ENCODE results near the gene ADAT1. TPM values are rescaled to one million over a fixed set of nuclear protein-coding genes. Genes with fewer than 3 reads are reported as not detected.

ADAT1 gene
- total and polyA plus RNA-seq, 5 experiments from 2014 or later, result 35.0 to 69.6 (median 41.5) TPM

DNA sequence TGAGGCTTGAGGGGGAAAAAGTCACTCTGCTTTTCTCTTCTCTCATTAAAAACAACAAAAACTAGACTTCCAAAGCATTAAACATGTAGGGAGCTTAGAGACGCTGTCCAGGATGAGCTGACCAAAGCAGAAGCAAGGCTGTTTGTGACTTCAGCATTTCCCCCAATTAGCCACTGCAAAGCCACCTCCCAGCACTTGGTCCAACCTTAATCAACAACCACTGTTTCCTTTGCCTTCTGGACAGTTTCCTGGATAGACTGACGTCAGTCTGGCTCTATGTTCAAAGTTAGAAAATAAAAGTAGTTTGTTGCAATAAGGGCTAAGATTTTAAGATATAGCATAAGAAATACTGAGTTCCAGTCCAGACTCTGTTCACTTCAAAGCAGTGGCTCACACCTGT lies 70.1 kb downstream of the ADAT1 start:
- POLR2A ChIA-PET, result interaction anchor here (1.1 kb wide), 1 partner anchor 12 kb away, joined by 3 read pairs; no protein-coding TSS in a partner anchor
- ATAC-seq, result no peak

DNA sequence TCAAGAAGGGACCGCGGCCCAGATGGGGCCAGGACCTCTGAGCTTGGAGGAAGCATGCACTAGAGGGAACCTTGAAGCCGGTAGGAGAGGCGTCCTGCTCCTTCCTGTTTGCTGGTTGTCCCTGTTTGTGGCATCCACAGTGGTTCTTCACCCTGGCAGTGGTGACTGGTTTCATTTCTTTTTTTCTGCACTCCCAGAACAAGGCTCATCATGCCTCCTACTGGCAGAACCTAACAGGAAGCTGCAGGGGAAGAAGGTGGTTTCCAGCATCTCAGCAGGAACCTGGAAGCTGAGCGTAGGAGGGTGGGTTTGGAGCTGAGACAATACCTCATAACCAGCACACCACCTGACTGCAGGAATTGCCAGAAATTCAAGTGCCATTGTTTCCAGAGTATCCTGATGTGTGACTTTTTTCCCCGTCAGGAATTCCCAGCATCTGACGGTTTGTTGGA lies 72.8 kb downstream of the ADAT1 start:
- Mint-ChIP-seq H3K27ac (no peak overlapping the region), H3K4me1 (peaks cover 0 to 2% (median 2%) of the 10 kb centered on the region in 4 donors), H3K4me3 (no peak overlapping the region), H3K9me3 (no peaks in the 10 kb centered on the region), H3K36me3 (no peaks in the 10 kb centered on the region), H3K27me3 (peaks cover 3 to 20% (median 6%) of the 10 kb centered on the region in 5 donors)
- DNase-seq, result peak in 3 of 10 donors; percentile 2 to 13 (median 4)
- POLR2A ChIA-PET, result interaction anchor here (0.7 kb wide), 1 partner anchor 72 kb away, joined by 3 read pairs; no protein-coding TSS in a partner anchor
- peak in 1 of 2 donors; percentile 54 for ATAC-seq

More for the DNA sequence above, 70.1 kb downstream of the ADAT1 start:
- no peaks in the 10 kb centered on the region for H3K9me3 Mint-ChIP-seq
- no peak overlapping the region for H3K27ac Mint-ChIP-seq
- peaks cover 3 to 20% (median 6%) of the 10 kb centered on the region in 5 donors for H3K27me3 Mint-ChIP-seq
- no peak overlapping the region for H3K4me3 Mint-ChIP-seq
- peaks cover 4 to 13% (median 11%) of the 10 kb centered on the region in 4 donors for H3K4me1 Mint-ChIP-seq
- no peak for DNase-seq
- no peaks in the 10 kb centered on the region for H3K36me3 Mint-ChIP-seq

Other genes with a start within 250 kb of the ADAT1 start
- gene CFDP1, start 189.8 kb downstream of the ADAT1 start, total RNA-seq, result 10 to 100 TPM; 34.9 to 39.0 TPM
- gene CFDP1, start 189.8 kb downstream of the ADAT1 start, polyA plus RNA-seq, result 10 to 100 TPM; 34.3 to 36.8 (median 34.5) TPM
- 10 to 100 TPM; 42.3 to 53.2 TPM for gene TMEM170A, start 158.6 kb downstream of the ADAT1 start, total RNA-seq
- gene TMEM170A, start 158.6 kb downstream of the ADAT1 start, polyA plus RNA-seq, result 10 to 100 TPM; 32.8 to 45.1 (median 33.8) TPM
- gene CHST6, start 127.8 kb downstream of the ADAT1 start, total RNA-seq, result not detected
- not detected for gene CHST6, start 127.8 kb downstream of the ADAT1 start, polyA plus RNA-seq
- gene CHST5, start 87.2 kb downstream of the ADAT1 start, total RNA-seq, result not detected
- gene CHST5, start 87.2 kb downstream of the ADAT1 start, polyA plus RNA-seq, result not detected
- gene TMEM231, start 67.0 kb downstream of the ADAT1 start, total RNA-seq, result 1 to 10 TPM; 2.4 to 2.9 TPM
- gene TMEM231, start 67.0 kb downstream of the ADAT1 start, polyA plus RNA-seq, result 1 to 10 TPM in 1 of 3 donors, under 1 TPM in 2; 0.95 to 1.4 (median 0.99) TPM
- 10 to 100 TPM; 76.5 to 84.6 TPM for gene GABARAPL2, start 56.9 kb downstream of the ADAT1 start, total RNA-seq
- gene GABARAPL2, start 56.9 kb downstream of the ADAT1 start, polyA plus RNA-seq, result 100 to 1,000 TPM; 226 to 291 (median 250) TPM
- 100 to 1,000 TPM; 140 to 142 TPM for gene KARS1, start 24.4 kb upstream of the ADAT1 start, total RNA-seq
- 100 to 1,000 TPM; 194 to 214 (median 209) TPM for gene KARS1, start 24.4 kb upstream of the ADAT1 start, polyA plus RNA-seq
- 10 to 100 TPM; 89.8 to 92.1 TPM for gene TERF2IP, start 24.5 kb upstream of the ADAT1 start, total RNA-seq
- 100 to 1,000 TPM in 2 of 3 donors, 10 to 100 TPM in 1; 96.4 to 137 (median 125) TPM for gene TERF2IP, start 24.5 kb upstream of the ADAT1 start, polyA plus RNA-seq
- not detected for gene CPHXL2, start 53.7 kb upstream of the ADAT1 start, total RNA-seq
- not detected for gene CPHXL2, start 53.7 kb upstream of the ADAT1 start, polyA plus RNA-seq
- gene DUXB, start 78.2 kb upstream of the ADAT1 start, total RNA-seq, result not detected
- not detected for gene DUXB, start 78.2 kb upstream of the ADAT1 start, polyA plus RNA-seq
- gene CPHXL, start 103.2 kb upstream of the ADAT1 start, total RNA-seq, result not detected
- gene CPHXL, start 103.2 kb upstream of the ADAT1 start, polyA plus RNA-seq, result not detected